OCI-LY1 (cell line): ENCODE results near the gene RPS14.

Experiments used
- CTCF ChIP-seq: fragments of 200-600 bp; sonication (generic), shearing (Covaris generic); IDR thresholded peaks from 2 replicates; pipeline ENCODE4 v1.5.1; 2017; ENCODE audit warnings: mild to moderate bottlenecking, antibody characterized with exemption, low read length, moderate library complexity, mixed read lengths
- EZH2 ChIP-seq: fragments of 200-600 bp; sonication (generic), shearing (Covaris generic); IDR thresholded peaks from 2 replicates; pipeline ENCODE4 v1.8.0; 2017; ENCODE audit warnings: borderline replicate concordance, mixed run types, mild to moderate bottlenecking, antibody characterized with exemption, low read length, moderate library complexity, mixed read lengths

DNA sequence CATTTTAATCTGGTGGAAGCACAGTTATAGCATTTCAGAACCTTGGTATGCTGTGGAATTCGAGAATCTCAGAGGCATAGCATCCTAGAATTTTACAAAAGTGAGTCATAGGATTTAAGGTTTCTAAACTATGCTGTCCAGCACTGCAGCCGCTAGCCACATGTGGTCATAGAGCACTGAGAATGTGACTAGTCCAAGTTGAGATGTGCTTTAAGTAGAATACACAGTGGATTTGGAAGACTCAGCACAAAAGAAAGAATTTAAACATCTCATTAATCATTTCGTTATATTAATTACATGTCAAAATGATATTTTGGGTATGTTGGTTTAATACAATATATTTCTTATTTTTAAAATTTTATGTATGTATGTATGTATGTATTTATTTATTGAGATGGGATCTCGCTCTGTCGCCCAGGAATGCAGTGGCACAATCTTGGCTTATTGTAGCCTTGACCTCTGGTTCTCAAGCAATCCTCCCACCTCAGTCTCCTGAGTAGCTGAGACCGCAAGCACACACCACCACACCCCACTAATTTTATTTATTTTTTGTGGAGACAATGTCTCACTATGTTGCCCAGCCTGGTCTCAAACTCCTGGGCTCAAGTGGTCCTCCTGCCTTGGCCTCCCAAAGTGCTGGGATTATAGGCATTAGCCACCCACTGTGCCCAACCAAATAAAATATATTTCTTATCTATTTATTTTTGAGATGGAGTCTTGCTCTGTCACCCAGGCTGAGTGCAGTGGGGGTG, 20.4 kb upstream of the RPS14 start:
- TF ChIP-seq CTCF (no peak), EZH2 (no peak)
